ENCODE measurements around the gene PRKAG2.
"Not testable (repeated sequence)": the region's sequence is repeated elsewhere in the genome, so short reads cannot be mapped to it uniquely, and the experiment has no call there.

PRKAG2 gene

DNA sequence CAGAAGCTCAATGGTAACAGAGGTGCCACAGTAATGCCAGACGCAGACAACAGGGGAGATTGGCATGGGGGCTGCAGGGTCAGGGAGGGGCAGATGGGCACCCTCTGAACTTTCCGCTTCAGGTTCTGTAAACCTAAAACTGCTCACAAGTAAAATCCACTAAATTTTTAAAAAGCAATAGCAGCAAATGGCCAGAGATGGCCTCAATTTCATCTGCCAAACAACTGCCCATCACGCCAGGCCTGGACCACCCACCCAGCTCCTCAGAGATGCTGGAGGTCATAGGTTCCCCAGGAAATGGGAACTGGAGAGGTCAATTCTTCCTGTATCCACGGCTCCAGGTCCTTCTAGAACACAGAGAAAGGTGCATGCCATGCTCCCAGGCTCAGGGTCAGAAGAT, 76.1 kb downstream of the PRKAG2 start:
- no peak overlapping the region for H2AFZ ChIP-seq (ENCODE audit: low read depth, low read length)
- no peak overlapping the region for H3K4me2 ChIP-seq (ENCODE audit: low read length)
- H4K20me1 ChIP-seq (ENCODE audit: insufficient read depth, low read length): no peaks in the 10 kb centered on the region
- no peak for TF ChIP-seq CTCF (IDR thresholded peaks at IDR 0.05; ENCODE audit: low read depth, low read length)
- TF ChIP-seq EZH2phosphoT487 (IDR thresholded peaks at IDR 0.05; ENCODE audit: low read depth): no peak
- H3K27me3 ChIP-seq (ENCODE audit: low read depth, low read length): peaks cover 12% of the 10 kb centered on the region
- no peak overlapping the region for H3K9ac ChIP-seq (ENCODE audit: low read length)
- no peaks in the 10 kb centered on the region for H3K9me3 ChIP-seq (ENCODE audit: insufficient read depth, low read length)
- no peak overlapping the region for H3K4me3 ChIP-seq (ENCODE audit: low read length)
- no peaks in the 10 kb centered on the region for H3K36me3 ChIP-seq (replicated peaks; ENCODE audit: low read depth, low read length)
- no peak overlapping the region for H3K27ac ChIP-seq (ENCODE audit: low read length)
- no peaks in the 10 kb centered on the region for H3K79me2 ChIP-seq (ENCODE audit: low read length)
- H3K4me1 ChIP-seq (ENCODE audit: low read length): peaks cover 7% of the 10 kb centered on the region; the same call in 1 of the 2 replicates

- Histone ChIP-seq H3K9me3 (ENCODE audit: insufficient read depth, low read length) (no peaks in the 10 kb centered on the region), H3K9ac (ENCODE audit: low read length) (no peak overlapping the region), H3K27ac (ENCODE audit: low read length) (no peak overlapping the region)
Measured at GRCh38 chr7:151800391-151800790, 76.5 kb downstream of the PRKAG2 start.

DNA sequence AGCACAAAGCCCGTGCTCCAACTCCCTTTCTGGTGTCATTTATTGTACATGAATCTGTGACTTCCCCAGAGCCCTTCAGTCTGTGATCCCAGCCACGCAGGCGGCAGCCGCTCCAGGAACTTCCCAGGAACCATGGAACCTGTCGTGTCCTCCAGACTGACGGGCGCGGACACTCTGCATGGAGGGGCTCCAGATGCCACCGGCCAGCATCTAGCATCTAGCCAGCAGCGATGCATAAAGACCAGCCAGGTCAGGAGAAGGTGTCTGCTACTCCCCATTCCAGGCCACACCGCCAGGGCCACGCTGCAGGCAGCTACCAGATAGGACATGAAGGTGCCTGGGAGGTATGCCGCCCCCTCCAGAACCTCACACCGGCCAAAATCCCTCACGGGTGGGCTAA, 77.4 kb downstream of the PRKAG2 start:
- peaks cover 17% of the 10 kb centered on the region for H3K4me1 ChIP-seq (ENCODE audit: low read length)
- H3K9ac ChIP-seq (ENCODE audit: low read length): no peak overlapping the region
- no peak overlapping the region for H3K4me2 ChIP-seq (ENCODE audit: low read length)
- H2AFZ ChIP-seq (ENCODE audit: low read depth, low read length): no peak overlapping the region
- no peak overlapping the region for H3K4me3 ChIP-seq (ENCODE audit: low read length)
- H3K36me3 ChIP-seq (replicated peaks; ENCODE audit: low read depth, low read length): no peaks in the 10 kb centered on the region
- H3K79me2 ChIP-seq (ENCODE audit: low read length): no peaks in the 10 kb centered on the region
- H3K27me3 ChIP-seq (ENCODE audit: low read depth, low read length): peaks cover 1% of the 10 kb centered on the region; the same call in 1 of the 2 replicates
- no peak for TF ChIP-seq CTCF (IDR thresholded peaks at IDR 0.05; ENCODE audit: low read depth, low read length)
- no peak for TF ChIP-seq EZH2phosphoT487 (IDR thresholded peaks at IDR 0.05; ENCODE audit: low read depth)
- no peak overlapping the region for H3K27ac ChIP-seq (ENCODE audit: low read length)
- H4K20me1 ChIP-seq (ENCODE audit: insufficient read depth, low read length): no peaks in the 10 kb centered on the region
- H3K9me3 ChIP-seq (ENCODE audit: insufficient read depth, low read length): no peaks in the 10 kb centered on the region

More at GRCh38 chr7:151800391-151800790, 76.5 kb downstream of the PRKAG2 start:
- Histone ChIP-seq H2AFZ (ENCODE audit: low read depth, low read length) (no peak overlapping the region), H3K4me1 (ENCODE audit: low read length) (peaks cover 10% of the 10 kb centered on the region), H3K27me3 (ENCODE audit: low read depth, low read length) (peaks cover 9% of the 10 kb centered on the region), H3K4me2 (ENCODE audit: low read length) (no peak overlapping the region), H3K4me3 (ENCODE audit: low read length) (no peak overlapping the region), H3K79me2 (ENCODE audit: low read length) (no peaks in the 10 kb centered on the region), H4K20me1 (ENCODE audit: insufficient read depth, low read length) (no peaks in the 10 kb centered on the region), H3K36me3 (replicated peaks; ENCODE audit: low read depth, low read length) (no peaks in the 10 kb centered on the region)
- no peak for TF ChIP-seq EZH2phosphoT487 (IDR thresholded peaks at IDR 0.05; ENCODE audit: low read depth)
- no peak for TF ChIP-seq CTCF (IDR thresholded peaks at IDR 0.05; ENCODE audit: low read depth, low read length)

GRCh38 chr7:151798851-151799448, 78.0 kb downstream of the PRKAG2 start:
- Histone ChIP-seq H3K4me1 (ENCODE audit: low read length) (peaks cover 22% of the 10 kb centered on the region), H3K4me2 (ENCODE audit: low read length) (no peak overlapping the region), H3K27ac (ENCODE audit: low read length) (no peak overlapping the region), H3K9me3 (ENCODE audit: insufficient read depth, low read length) (no peaks in the 10 kb centered on the region), H2AFZ (ENCODE audit: low read depth, low read length) (no peak overlapping the region), H3K79me2 (ENCODE audit: low read length) (no peaks in the 10 kb centered on the region), H3K4me3 (ENCODE audit: low read length) (no peak overlapping the region), H3K27me3 (ENCODE audit: low read depth, low read length) (no peaks in the 10 kb centered on the region; the same call in 1 of the 2 replicates), H3K36me3 (replicated peaks; ENCODE audit: low read depth, low read length) (no peaks in the 10 kb centered on the region), H4K20me1 (ENCODE audit: insufficient read depth, low read length) (no peaks in the 10 kb centered on the region), H3K9ac (ENCODE audit: low read length) (no peak overlapping the region)
- TF ChIP-seq EZH2phosphoT487 (IDR thresholded peaks at IDR 0.05; ENCODE audit: low read depth): no peak
- TF ChIP-seq CTCF (IDR thresholded peaks at IDR 0.05; ENCODE audit: low read depth, low read length): no peak

- H3K79me2 ChIP-seq (ENCODE audit: low read length); H2AFZ ChIP-seq (ENCODE audit: low read depth, low read length); H3K9me3 ChIP-seq (ENCODE audit: insufficient read depth, low read length); H3K4me2 ChIP-seq (ENCODE audit: low read length); H3K27me3 ChIP-seq (ENCODE audit: low read depth, low read length); H3K36me3 ChIP-seq (replicated peaks; ENCODE audit: low read depth, low read length); H3K4me3 ChIP-seq (ENCODE audit: low read length); H4K20me1 ChIP-seq (ENCODE audit: insufficient read depth, low read length); H3K9ac ChIP-seq (ENCODE audit: low read length); H3K27ac ChIP-seq (ENCODE audit: low read length): not testable (repeated sequence)
- peaks cover 25% of the 10 kb centered on the region for H3K4me1 ChIP-seq (ENCODE audit: low read length)
Measured at GRCh38 chr7:151797667-151798307, 79.1 kb downstream of the PRKAG2 start.
